GM18909 (cell line): ENCODE results near the gene GNG12.

ENCODE experiments used
- ATAC-seq: cut with Tn5 transposase; IDR thresholded peaks from one replicate; pipeline ENCODE4 v1.9.1; 2021; ENCODE audit warnings: mild to moderate bottlenecking; ENCODE audit not compliant: unreplicated experiment, poor library complexity

The GNG12 gene

DNA sequence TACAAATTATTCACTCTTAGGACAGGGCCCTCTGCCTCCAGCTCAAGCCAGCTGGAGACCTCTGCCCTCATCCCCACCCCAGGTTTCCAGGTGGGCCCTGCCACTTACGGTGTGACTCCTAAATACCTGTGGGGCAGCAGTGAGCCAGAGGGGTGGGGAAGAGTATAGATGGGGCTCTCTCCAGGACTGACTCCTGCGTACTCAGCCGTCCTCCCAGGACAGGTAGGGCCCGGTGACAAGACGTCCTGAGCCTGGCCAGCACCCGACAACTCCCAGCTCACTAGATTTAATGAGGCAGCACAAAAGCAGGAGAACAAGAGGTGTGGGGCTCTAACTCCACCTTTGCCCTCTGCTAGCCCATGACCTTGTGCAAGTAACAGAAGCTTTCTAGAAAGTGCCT is 16.8 kb downstream of the GNG12 start:
- no peak for ATAC-seq

DNA sequence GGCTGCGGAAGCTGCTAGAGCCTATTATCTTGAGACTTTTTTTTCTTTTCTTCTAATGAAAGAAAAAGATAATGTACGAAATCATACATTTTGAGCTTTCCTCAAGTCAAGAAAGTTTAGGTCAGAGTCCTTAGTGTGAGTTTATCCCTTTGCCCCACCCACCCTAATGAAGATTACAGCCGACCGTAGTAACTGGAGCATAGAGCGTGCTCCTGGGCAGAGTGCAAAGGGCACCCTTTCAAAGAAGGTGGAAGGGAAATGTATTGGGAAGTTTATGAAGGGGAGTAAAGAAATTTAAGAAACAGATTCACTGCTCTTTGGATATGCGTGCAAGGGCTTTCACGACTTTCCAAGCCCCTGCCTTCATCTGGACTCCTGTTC is 17.2 kb downstream of the GNG12 start:
- ATAC-seq: no peak

DNA sequence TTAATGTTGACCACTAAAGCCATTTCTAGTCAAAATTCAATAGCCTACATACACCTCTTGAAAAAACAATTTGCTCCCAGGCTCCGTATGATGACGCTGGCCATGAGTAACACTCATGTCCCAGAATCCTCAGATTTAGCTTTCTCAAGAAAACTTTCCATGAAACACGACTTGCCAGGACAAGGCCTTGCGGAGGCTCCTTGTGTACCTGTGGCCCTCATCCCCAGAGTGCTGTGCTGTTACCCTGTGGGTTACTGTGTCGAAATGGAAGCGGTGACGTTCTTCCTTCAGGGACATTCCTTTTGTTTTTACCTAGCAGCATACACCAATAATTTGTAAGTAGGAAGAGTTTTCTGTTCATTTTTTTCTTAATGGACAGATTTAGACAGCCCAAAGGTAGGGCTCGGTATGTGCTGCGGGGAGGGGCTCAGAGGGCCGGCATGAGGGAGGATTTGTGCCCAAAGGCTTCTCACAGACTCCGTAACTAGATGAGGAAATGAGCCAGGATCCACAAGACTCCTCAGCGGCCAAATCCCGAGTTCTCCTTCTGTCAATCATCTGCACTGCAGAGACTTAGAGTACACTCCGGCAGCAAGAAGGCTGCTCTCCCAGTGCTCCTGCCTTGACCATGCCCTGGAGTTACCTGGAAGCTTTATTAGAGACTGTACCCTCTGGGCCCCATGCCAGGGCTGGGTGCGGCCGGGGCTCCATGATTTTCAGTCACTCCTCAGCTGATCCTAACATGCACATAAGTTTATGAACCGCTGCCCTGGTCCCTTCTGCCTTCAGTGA is 17.8 kb downstream of the GNG12 start:
- ATAC-seq: no peak

DNA sequence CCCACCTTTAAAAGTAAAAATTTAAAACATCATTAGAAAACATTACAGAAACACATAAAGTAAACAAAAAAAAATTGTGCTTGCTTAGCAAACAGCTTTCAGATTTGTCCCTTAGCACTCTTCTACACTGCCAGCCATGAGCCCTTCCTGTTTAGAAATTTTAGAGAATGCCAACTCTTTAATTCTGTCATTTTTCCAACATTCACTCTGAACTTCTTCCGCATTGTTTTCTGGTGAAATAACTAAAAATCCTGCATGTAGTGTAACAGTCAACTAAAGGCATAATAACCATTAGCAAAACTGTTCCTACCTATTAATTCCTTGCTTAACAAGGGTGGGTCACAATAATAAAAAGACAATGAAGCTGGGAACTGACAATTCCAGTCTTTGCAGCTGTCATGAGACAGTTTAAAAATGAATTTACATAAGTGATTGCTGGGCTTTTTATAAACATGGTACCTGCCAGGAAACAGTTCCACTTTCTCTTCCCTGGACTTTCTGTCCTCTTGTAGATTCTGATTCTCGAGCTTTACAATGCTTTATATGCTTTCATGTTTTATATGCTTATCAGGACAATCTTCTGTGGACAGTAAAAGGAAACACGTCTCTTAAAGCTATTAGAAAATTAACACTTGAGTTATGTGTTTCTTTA is 19.0 kb downstream of the GNG12 start:
- ATAC-seq: no peak

DNA sequence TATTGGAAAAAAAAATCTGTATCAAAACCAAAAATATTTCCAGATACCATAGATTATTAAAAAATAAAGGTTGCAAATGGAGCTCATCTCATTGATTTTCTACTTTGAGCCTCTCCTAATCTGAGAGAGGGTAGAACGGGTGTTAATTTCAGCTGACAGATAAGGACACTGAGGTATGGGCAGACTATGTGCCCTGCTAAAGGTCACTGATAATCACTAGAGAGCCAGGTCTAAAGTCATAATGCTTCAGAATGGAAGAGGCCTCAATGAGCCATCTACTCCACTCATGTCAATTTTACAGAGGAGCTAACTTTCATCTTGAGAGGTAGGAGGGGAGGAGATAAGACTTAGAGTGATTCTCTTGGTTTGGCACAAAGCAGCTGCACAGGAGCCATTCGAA is 21.0 kb downstream of the GNG12 start:
- no peak for ATAC-seq

DNA sequence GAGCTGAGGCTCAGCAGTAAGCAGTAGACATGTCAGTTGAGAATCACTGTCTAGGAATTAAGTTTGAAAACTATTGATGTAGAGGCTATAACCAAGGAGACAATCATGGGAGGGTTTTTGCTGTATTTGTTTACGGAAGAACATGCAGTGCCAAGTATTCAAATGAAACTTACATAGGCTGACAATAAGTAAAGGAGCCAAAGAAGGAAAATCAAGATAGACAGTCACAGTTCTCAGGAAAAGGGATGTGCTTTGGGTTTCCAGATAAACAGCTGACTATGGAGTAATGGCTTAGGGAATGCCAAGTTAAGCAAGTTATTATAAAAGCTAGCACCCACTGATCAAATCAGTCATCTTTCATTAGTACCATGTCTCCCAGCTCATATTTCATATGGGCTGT is 21.5 kb downstream of the GNG12 start:
- no peak for ATAC-seq

DNA sequence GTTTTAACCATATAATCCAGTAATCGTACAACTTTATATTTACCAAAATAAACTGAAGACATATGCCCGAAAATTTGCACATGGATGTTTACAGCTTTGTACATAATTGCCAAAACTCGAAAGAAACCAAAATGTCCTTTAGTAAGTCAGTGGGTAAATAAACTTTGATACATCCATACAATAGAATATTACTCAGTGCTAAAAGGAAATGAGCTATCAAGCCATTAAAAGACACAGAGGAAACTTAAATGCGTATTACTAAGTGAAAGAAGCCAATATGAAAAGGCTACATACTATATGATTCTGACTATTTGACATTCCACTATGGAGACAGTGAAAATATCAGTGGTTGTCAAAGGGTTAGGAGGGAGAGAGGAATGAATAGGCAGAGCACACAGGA is 23.4 kb downstream of the GNG12 start:
- ATAC-seq: no peak

DNA sequence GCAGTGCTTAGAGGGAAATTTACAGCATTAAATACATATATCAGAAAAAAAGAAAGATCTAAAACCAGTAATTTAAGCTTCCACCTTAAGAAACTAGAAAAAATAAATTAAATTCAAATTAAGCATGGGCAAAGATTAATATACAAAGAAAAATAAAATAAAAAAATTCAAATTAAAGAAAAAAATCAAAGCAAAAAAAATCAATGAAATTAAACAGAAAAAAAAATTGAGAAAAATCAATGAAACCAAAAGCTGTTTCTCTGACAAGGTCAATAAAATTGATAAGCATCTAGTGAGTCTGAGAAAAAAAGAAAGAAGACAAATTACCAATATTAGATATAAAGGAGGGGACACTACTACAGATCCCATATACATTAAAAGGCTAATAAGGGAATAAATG is 26.0 kb downstream of the GNG12 start:
- ATAC-seq: no peak

DNA sequence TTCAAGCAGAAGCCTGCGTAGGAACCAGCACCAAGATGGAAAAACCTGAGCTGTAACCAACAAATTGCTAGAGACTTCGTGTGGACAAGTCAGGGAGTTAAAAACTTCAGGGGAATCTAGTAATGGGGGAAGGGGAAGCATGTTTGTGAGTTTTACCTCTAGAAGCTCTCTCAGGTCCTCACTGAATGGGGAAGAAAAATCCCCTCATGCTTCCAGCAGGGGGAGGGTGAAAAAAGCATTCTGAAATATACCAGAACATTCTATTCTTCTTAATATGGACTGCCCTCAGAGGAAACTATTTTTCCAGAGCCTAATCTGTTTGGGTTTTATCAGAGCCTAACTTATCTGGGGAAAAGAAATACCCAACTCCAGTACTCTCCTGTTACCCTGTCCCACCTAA is 28.6 kb downstream of the GNG12 start:
- ATAC-seq: no peak

DNA sequence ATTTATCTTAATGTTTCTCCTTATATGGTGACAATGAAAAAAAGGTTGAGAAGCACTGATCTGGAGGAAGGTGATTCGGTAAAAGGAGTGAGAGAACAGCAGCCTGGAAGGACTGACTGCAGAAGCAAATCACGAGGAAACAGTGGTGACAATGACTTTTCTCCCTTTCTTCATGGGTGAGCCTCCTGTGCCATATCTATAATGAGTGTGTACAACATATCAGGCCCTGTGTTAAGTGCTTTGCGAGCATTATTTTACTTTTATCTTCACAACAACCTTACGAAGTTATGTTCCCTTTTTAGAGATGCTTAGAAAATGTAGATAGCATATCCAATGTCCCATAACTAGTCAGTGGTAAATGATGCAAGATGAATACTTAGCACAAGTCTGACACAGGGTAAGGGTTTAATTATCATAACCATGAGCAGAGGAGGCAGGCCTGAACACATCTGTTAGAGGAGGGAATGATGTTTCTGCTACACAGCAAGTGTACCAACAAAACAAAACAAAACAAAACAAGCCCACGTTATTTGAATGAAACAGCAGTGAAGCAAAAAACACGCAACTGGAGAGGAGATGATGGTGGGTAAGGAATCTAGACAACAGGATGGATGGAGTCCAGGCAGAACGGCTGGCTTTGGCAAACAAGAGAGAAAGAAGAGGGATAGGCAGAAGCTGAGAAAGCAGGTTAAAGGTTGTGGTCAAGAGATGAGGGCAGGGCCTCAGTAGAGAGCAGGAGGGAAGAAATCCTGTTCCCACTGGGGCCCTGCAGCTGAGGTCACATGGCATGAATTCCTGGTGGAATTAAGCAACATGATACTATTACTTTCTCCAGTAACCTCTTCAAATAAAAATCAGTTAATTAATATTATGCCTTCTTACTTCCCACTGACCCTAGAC is 29.6 kb downstream of the GNG12 start:
- ATAC-seq: no peak

DNA sequence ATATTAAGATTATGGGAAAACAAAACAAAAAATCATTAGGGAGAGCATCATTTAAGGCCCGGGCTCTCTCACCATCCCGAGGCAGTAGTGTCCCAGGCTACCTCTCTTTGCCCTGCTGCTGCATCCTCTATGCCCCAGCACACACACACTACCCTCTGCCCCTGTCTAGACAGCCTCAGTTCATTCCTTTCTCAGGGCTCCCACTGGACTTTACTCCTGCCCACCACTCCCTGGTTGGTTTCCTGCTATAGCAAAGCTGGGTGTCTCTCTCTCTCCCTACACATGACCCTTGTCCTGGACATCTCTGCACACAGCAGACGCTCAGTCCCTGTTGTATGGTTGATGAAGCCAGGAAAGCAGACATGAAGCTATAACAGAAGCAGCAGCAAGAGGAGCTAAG is 30.7 kb downstream of the GNG12 start:
- ATAC-seq: no peak

DNA sequence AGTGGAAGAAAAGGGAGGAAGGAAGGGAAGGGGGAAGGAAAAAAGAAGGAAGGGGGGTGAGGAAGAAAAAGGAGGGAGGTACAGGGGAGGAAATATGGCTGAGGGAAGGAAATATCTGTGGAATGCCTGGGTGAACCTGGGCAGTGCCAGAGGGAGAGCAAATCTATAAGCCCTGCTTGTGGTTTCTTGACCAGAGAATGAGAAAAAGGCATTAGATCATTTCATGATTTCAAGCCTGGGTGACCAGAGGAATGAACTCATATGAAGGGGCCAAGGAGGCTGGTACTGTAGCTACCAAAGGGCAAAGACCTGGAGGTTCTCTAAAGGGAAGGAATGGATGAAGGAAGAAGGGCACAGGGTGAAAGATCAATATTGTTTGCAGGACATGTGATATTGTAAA is 31.4 kb downstream of the GNG12 start:
- no peak for ATAC-seq

DNA sequence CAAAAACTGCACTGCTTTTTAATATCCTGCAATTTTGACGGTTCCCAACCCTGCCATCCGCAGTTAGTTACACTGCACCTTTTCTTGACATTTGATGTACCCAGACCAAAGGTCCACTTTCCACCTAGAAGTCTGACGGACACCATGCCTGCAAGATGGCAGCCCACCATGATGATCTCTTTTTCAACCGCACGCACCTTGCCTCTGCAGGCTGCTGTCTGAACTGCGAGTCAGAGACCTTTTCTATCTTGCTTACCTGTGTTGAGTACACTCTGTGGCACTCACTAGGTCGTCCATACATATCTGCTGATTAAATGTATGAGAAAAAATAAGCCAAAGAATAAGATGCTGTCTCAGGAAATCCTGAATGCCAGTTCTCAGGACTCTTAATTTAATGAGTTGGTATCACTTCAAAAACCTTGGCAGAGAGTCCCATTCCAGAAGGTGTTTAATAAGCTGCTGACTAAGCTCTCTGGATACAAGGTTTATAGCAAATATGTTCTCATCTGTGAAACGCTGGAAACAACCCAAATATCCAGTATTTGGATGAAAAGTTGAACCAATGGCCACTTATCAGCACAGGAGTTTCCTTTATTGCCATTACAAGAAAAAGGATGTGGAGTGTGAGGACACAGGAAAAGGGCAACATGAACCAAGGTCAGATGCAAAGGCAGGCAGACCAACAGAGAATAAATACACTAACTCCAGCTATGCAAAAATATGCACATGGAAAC is 37.9 kb downstream of the GNG12 start:
- ATAC-seq: no peak

DNA sequence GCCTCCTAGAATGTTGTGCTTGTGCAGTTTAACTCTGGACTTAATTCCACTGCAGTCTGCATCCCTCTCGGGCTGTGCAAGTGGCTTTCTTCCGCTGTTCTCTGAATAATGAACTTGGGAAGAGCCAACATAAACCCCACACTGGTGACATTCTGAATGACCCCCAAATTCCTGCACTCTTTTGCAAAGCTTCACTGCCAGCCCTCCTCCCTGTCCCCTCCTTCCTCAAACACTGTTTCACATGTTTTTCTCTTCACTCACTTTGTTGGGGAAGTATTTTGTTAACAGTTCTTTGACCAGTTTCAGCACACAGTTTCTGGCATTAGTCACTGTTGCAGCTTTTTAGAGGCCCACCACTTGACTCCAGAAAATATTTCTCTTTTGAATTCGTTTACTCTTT is 39.7 kb downstream of the GNG12 start:
- no peak for ATAC-seq

DNA sequence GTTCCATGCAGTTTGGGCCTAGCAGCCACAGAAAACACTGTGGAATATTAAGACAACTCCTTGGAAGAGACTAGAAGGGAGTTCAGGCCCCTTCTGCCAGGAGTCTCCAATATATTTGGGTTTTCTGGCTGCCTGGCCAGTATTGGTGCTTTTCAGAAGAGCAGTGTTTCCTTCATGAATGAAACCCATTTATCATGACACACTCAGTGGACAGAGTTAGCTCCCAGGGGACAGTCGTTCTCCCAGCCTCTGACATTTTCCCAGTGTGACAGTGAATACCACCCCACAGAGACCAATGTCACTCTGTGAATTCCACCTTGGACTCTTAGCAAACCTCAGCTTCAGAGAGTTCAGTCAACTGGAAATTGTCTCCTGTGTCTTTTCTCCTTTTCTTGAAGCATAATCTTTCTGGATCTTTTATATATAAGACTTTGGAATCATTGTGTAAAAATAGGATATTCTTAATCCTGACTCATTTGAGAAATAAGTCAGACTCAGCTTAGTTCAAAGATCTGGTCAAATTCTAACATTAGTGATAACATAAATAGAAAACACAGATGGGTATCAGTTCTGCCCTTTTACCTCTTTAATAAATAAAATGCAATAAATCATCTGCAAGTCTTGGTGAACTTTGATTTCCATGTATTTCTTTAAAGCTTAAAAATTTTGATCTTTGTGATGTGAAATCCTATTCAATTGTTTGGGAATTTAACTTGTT is 40.4 kb downstream of the GNG12 start:
- no peak for ATAC-seq

DNA sequence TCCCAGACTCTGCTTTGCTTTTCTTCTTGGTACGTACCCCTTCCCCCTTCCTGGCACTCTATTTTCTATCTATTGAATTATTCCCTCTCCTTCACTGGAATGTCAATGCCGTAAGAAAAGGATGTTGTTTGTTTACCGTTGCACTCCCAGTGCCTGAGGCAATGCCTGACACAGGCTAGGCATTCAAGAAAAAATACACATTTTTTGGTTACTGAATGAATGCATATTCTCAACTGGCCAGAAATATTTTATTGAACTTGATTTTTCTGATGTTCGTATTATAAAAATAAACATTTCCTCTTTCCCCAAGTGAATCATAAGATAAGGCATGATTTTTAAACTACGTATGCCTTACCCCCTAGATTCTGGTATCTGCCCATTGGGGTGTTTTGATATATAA is 41.2 kb downstream of the GNG12 start:
- ATAC-seq: no peak

DNA sequence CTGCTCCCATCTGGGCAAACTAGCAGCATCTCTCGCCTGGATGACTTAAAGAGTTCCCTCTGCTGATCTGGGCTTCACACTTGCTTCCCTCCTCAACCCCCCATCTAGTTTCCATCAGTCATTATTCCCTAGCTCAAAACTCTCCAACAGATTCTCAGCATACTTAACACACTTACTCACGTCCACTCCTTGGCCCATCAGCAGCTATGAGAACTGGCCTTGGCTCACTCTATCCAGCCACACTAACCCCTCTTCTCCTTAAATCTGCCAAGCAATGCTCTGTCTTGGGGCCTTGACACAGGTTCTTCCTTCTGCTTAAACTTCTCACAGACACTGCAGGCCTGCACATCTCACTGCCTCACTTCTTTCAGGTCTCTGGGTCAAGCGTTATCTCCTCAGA is 41.6 kb downstream of the GNG12 start:
- no peak for ATAC-seq

DNA sequence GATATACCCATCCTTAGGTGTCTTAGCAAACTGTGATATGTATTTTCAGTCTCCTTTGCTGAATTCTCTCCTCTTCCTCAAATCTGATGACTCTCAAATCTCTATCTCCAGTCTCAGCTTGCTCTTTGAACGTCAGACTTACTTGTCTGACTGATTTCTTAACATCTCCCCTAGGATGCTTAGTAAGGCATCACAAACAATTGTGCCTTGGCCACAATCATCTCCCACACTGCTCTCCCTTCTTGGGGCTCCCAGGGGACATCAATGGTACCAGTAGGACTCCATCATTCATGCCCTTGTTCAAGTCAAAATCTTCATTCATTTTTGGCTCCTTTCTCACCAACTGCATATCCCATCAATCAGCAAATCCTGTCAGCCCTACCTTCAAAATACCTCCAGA is 42.0 kb downstream of the GNG12 start:
- ATAC-seq: no peak

DNA sequence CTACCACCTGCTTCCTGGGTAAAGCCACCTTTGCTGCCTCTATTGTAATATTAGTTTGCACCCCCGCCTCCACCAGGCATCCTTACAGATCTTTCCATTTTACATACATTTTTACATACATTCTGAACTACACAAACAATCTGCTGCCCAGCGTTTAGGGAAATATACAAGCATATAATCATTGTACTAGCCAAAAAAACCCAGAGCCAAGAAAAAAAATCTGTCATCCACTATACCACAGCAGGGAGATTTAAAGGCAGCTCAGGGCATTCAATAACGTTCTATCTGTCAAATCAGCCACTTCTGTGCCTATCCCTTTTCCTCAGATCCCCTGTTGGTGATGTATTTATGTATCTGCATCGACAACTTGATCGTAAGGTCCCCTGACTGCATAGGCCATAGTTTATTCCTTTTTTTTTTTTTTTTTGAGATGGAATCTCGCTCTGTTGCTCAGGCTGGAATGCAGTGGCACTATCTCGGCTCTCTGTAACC is 43.0 kb downstream of the GNG12 start:
- ATAC-seq: no peak

DNA sequence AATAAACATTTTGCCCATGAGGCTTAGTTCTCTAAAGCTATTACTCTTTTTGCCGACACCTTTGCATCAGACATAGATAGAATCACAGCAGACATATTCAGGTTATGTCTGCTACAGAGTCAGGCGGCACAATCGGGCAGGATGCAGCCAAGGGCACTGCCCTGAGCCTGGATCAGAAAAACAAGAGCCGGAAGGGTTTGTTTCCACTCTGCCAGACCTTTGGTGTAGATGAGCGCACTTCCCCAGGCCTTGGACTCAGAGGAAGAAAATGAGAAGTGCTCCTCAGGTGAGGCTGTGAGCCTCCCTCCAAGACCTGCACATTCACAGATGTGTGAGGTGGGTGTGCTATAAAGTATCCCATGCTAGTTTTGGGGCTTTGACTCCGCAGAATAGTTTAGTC is 43.7 kb downstream of the GNG12 start:
- no peak for ATAC-seq
